ACC112 (cell line): ENCODE measurements around the gene DIP2B.

Experiments
- H2AFZ ChIP-seq: fragments of 200-600 bp; sonication (generic); one replicate; pipeline ENCODE4 v1.6.0; 2017; ENCODE audit warnings: antibody characterized with exemption, low read length; ENCODE audit not compliant: unreplicated experiment
- H3K27ac ChIP-seq: fragments of 200-600 bp; sonication (generic); 2 replicates; pipeline ENCODE4 v1.5.1; 2014; ENCODE audit warnings: low read depth, mild to moderate bottlenecking, antibody characterized with exemption, low read length, moderate library complexity
- H3K27me3 ChIP-seq: fragments of 200-600 bp; sonication (generic); 2 replicates; pipeline ENCODE4 v1.6.1; 2014; ENCODE audit warnings: mild to moderate bottlenecking, antibody characterized with exemption, low read length, moderate library complexity, mixed read lengths; ENCODE audit not compliant: insufficient read depth
- H3K36me3 ChIP-seq: fragments of 200-600 bp; sonication (generic); 2 replicates; pipeline ENCODE4 v1.6.1; 2016; ENCODE audit warnings: mild to moderate bottlenecking, antibody characterized with exemption, low read length, moderate library complexity, mixed read lengths; ENCODE audit not compliant: insufficient read depth
- H3K4me1 ChIP-seq: fragments of 200-600 bp; sonication (generic); one replicate; pipeline ENCODE4 v1.6.1; 2016; ENCODE audit warnings: low read length, mixed read lengths; ENCODE audit not compliant: insufficient read depth, unreplicated experiment, control insufficient read depth
- H3K4me3 ChIP-seq: fragments of 200-600 bp; sonication (generic); 2 replicates; pipeline ENCODE4 v1.5.1; 2014; ENCODE audit warnings: mild to moderate bottlenecking, low read depth, low read length
- H3K79me2 ChIP-seq: fragments of 200-600 bp; sonication (generic); one replicate; pipeline ENCODE4 v1.6.0; 2016; ENCODE audit warnings: low read length; ENCODE audit not compliant: control insufficient read depth, unreplicated experiment, insufficient read depth

DIP2B gene

GRCh38 chr12:50621399-50622300, 116.9 kb downstream of the DIP2B start:
- Histone ChIP-seq H3K4me3 (no peak overlapping the region), H3K79me2 (peaks cover 14% of the 10 kb centered on the region), H3K27ac (no peak overlapping the region), H3K36me3 (no peaks in the 10 kb centered on the region), H3K4me1 (peaks cover 28% of the 10 kb centered on the region), H2AFZ (no peak overlapping the region), H3K27me3 (no peaks in the 10 kb centered on the region)

DNA sequence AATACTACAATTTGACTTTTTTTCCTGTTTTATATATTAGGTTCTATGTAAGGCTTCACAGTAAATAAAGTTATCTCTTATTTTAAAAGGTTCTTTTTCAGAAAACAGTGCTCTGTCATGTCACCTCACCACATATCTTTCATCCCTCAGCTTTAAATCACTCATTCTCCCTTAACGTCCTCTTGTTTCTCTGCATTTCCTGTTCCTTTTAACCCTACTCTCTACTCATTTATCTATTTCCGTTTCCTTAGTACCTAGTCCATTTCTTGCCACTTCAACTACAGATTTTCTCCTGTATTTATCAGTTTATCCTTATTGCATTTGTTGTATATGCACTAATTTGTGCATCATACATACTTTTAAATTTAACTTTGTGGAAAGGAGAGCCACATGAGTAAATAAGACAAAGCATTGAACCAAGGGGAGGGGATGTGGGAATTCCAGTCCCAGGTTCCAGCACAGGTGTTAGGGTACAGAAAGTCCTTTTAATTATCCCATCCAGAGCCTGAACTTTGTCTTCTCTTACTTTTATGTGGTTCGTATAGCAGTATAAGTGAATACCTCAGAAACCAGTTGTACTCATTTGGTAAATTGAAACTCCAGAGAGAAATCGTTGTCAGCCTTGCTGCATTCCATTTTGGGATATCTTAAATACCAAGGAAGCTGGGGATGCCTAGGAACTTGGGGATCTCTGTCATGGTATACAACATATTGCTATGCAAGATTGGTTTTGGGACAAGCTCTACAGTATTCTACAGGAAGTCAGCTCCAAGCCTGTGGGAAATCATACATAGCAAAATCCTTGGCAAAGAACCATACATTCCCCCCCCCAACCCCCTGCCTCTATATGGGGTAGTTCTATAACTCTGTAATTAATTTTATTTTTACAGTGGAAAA, 120.5 kb downstream of the DIP2B start:
- Histone ChIP-seq H2AFZ (no peak overlapping the region), H3K27me3 (no peaks in the 10 kb centered on the region), H3K27ac (no peak overlapping the region), H3K79me2 (peaks cover 5% of the 10 kb centered on the region), H3K4me3 (no peak overlapping the region), H3K36me3 (peaks cover 4% of the 10 kb centered on the region; the same call in 1 of the 2 replicates), H3K4me1 (peaks cover 20% of the 10 kb centered on the region)

DNA sequence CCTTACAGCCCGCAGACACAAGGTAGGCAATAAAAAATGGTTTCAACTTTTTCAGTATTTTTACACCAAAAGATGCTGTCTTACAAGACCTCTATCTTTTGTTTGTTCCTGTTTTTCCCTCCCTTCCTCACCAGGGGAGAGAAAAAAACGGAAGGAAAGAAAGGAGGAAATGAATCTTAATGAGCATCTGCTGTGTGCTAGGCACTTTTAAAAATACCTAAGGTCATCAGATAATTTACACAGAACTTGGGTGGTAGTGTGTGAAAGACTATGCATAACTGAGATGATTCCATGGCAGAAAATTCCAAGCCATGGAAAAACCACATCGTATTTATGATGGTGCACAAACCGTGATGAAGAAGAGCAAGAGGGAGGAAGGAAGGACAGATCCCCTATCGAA, 121.2 kb downstream of the DIP2B start:
- Histone ChIP-seq H3K4me3 (no peak overlapping the region), H3K4me1 (peaks cover 14% of the 10 kb centered on the region), H2AFZ (no peak overlapping the region), H3K36me3 (peaks cover 4% of the 10 kb centered on the region; the same call in 1 of the 2 replicates), H3K27ac (no peak overlapping the region), H3K27me3 (no peaks in the 10 kb centered on the region), H3K79me2 (peaks cover 5% of the 10 kb centered on the region)

- H3K36me3 ChIP-seq = peaks cover 4% of the 10 kb centered on the region; the same call in 1 of the 2 replicates
- H3K79me2 ChIP-seq = no peaks in the 10 kb centered on the region
- no peak overlapping the region for H3K4me3 ChIP-seq
- H3K27ac ChIP-seq = no peak overlapping the region
- H3K4me1 ChIP-seq = peaks cover 3% of the 10 kb centered on the region
- H2AFZ ChIP-seq = no peak overlapping the region
- no peaks in the 10 kb centered on the region for H3K27me3 ChIP-seq
These were observed 122.7 kb downstream of the DIP2B start for GRCh38 chr12:50627491-50627890.

DNA sequence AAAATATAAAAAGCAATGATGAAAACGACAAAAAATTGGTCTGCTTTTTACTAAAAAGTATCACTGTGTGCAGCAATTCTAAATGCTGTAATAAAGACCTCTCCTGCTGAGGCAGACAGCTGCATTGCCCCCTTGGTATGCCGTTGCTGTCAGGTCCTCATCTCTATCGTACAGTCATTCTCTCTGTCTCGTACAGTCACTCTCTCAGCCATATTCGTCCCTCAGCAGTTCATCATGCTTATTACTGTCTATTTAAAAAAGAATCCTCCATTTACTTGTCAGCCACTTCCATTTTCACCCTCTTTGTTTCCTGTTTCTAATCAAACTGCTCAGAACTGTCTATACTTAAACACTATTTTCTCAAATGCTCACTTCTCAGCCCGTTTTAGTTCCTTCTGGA, 123.6 kb downstream of the DIP2B start:
- Histone ChIP-seq H3K36me3 (peaks cover 4% of the 10 kb centered on the region; the same call in 1 of the 2 replicates), H2AFZ (no peak overlapping the region), H3K27ac (no peak overlapping the region), H3K4me1 (peaks cover 3% of the 10 kb centered on the region), H3K27me3 (no peaks in the 10 kb centered on the region), H3K79me2 (no peaks in the 10 kb centered on the region), H3K4me3 (no peak overlapping the region)

- no peaks in the 10 kb centered on the region for H3K36me3 ChIP-seq
These were observed 129.2 kb downstream of the DIP2B start for GRCh38 chr12:50633955-50634354.

DNA sequence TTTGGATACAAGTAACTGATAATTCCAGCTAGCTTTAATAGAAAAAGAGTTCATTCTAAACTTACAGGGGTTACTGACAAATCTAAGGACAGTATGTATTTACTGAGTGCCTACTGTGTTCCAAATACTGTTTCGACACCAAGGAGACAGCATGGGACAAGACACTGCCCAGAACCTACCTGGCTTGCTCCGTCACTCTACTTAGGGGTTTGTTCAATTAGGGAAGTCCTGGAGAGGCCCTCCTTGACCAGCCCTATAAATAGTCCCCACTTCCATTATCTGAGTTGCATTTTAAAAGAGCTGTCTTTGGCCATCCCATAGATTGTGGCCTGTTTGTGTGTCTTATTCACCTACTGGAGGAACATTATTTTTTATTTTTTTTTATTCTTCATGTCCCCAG, 129.6 kb downstream of the DIP2B start:
- Histone ChIP-seq H2AFZ (no peak overlapping the region), H3K79me2 (no peaks in the 10 kb centered on the region), H3K4me1 (no peaks in the 10 kb centered on the region), H3K4me3 (no peak overlapping the region), H3K36me3 (no peaks in the 10 kb centered on the region), H3K27me3 (no peaks in the 10 kb centered on the region), H3K27ac (no peak overlapping the region)

More at GRCh38 chr12:50633955-50634354, 129.2 kb downstream of the DIP2B start:
- Histone ChIP-seq H3K4me1 (no peaks in the 10 kb centered on the region), H2AFZ (no peak overlapping the region), H3K79me2 (no peaks in the 10 kb centered on the region), H3K27ac (no peak overlapping the region), H3K27me3 (no peaks in the 10 kb centered on the region), H3K4me3 (no peak overlapping the region)

- no peak overlapping the region for H2AFZ ChIP-seq
- no peak overlapping the region for H3K4me3 ChIP-seq
- H3K36me3 ChIP-seq = no peaks in the 10 kb centered on the region
- H3K79me2 ChIP-seq = no peaks in the 10 kb centered on the region
- H3K4me1 ChIP-seq = no peaks in the 10 kb centered on the region
- H3K27ac ChIP-seq = no peak overlapping the region
- no peaks in the 10 kb centered on the region for H3K27me3 ChIP-seq
These were observed 130.6 kb downstream of the DIP2B start for GRCh38 chr12:50635364-50635763.

DNA sequence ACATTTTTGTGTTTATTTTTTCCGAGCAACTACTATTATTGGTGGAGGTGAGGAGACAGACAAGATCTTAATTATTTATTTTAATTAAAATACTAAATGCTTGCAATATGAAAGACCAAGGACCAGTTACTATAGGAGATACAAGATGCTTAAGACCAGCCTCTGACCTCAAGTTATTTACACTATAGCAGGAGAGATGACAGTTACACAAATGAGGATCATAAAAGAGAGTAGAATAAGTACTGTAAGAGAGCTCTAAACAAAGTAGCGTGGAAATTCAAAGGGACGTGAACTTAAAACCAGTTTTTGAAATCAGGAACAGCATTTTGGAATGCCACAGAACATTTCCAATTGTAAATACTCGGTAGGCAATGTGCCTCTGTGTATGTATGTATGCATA, 131.1 kb downstream of the DIP2B start:
- H3K4me3 ChIP-seq = no peak overlapping the region
- H3K27ac ChIP-seq = no peak overlapping the region
- no peaks in the 10 kb centered on the region for H3K36me3 ChIP-seq
- no peak overlapping the region for H2AFZ ChIP-seq
- H3K4me1 ChIP-seq = no peaks in the 10 kb centered on the region
- no peaks in the 10 kb centered on the region for H3K79me2 ChIP-seq
- H3K27me3 ChIP-seq = no peaks in the 10 kb centered on the region

GRCh38 chr12:50636505-50636904, 131.7 kb downstream of the DIP2B start:
- H2AFZ ChIP-seq = no peak overlapping the region
- H3K79me2 ChIP-seq = no peaks in the 10 kb centered on the region
- no peaks in the 10 kb centered on the region for H3K27me3 ChIP-seq
- no peaks in the 10 kb centered on the region for H3K36me3 ChIP-seq
- no peak overlapping the region for H3K27ac ChIP-seq
- H3K4me3 ChIP-seq = no peak overlapping the region
- peaks cover 2% of the 10 kb centered on the region for H3K4me1 ChIP-seq
